Retinal pigment epithelial cell (primary cell): ENCODE measurements around the gene FYN.

Experiments
- DNase-seq: peaks from one replicate; pipeline ENCODE4 v3.0.0-alpha.2; 2010; ENCODE audit warnings: low read depth
- H3K4me3 ChIP-seq: 2 replicates; pipeline ENCODE4 v1.5.1; 2011; ENCODE audit warnings: mild to moderate bottlenecking, low read length, control low read depth, moderate library complexity
- TF ChIP-seq, protein P1 (sequence below): conservative IDR thresholded peaks from 2 replicates; pipeline ENCODE4 v1.5.1; 2011; ENCODE audit warnings: low read depth, low read length, control low read depth, inconsistent platforms

Gene FYN

GRCh38 chr6:111855753-111856152 lies 17.5 kb downstream of the FYN start:
- DNase-seq: no peak
- TF ChIP-seq, protein P1, sequence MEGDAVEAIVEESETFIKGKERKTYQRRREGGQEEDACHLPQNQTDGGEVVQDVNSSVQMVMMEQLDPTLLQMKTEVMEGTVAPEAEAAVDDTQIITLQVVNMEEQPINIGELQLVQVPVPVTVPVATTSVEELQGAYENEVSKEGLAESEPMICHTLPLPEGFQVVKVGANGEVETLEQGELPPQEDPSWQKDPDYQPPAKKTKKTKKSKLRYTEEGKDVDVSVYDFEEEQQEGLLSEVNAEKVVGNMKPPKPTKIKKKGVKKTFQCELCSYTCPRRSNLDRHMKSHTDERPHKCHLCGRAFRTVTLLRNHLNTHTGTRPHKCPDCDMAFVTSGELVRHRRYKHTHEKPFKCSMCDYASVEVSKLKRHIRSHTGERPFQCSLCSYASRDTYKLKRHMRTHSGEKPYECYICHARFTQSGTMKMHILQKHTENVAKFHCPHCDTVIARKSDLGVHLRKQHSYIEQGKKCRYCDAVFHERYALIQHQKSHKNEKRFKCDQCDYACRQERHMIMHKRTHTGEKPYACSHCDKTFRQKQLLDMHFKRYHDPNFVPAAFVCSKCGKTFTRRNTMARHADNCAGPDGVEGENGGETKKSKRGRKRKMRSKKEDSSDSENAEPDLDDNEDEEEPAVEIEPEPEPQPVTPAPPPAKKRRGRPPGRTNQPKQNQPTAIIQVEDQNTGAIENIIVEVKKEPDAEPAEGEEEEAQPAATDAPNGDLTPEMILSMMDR: no peak
- no peak overlapping the region for H3K4me3 ChIP-seq

- TF ChIP-seq, protein P1: no peak
- H3K4me3 ChIP-seq: no peak overlapping the region
- no peak for DNase-seq
Observed at GRCh38 chr6:111854683-111855082, 18.6 kb downstream of the FYN start.

DNA sequence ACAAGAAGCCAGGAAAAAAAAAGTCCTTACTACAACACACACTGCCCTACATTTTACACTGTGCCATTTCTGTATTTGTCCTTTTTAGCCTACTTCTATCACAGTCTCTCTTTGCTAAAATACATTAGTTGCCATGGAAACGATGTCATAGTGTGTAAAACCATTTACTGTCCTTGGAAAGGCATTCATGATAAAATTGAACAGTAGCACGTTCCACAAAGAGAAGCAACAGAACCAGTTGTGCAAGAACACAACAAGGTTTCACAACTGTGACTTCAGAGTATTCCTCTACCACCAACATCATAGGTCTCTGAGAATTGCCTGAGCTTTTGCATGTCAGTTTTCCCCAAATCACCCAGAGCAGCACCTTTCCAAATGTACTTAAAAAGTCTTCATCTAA lies 20.5 kb downstream of the FYN start:
- H3K4me3 ChIP-seq: no peak overlapping the region
- no peak for DNase-seq
- TF ChIP-seq, protein P1: no peak

GRCh38 chr6:111850295-111850937 lies 22.8 kb downstream of the FYN start:
- TF ChIP-seq, protein P1: no peak
- H3K4me3 ChIP-seq: no peak overlapping the region
- DNase-seq: no peak

DNA sequence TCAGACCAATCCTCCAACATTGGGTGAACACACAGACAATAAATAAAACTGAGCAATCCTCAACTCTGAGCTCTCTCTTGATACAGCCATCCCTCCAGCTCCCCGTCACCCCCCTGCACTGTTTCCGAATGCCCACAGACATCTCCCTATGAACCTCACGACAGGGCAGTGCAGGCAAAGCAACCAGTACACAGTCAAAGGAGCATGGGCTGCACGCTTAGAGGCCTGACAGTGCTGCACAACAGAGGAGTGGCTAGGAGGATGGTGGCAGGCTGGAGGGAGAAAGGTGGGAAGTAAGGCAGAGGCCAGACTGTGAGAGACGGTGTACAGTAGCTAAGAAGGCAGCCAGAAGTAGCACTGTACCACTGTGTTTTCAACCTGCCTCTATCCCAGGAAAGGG lies 24.0 kb downstream of the FYN start:
- no peak for DNase-seq
- TF ChIP-seq, protein P1: no peak
- no peak overlapping the region for H3K4me3 ChIP-seq

- no peak for DNase-seq
- no peak overlapping the region for H3K4me3 ChIP-seq
- TF ChIP-seq, protein P1: no peak
Observed at GRCh38 chr6:111848262-111848812, 24.9 kb downstream of the FYN start.
